Ishikawa (cell line): ENCODE data around the gene CTNNA3.

Source experiments
- CEBPB ChIP-seq: IDR thresholded peaks from 2 replicates; pipeline ENCODE4 v1.6.1; 2012
- CREB1 ChIP-seq: IDR thresholded peaks from 2 replicates; pipeline ENCODE4 v1.6.1; 2012; ENCODE audit warnings: low read depth
- EGR1 ChIP-seq: IDR thresholded peaks from 2 replicates; pipeline ENCODE4 v1.6.1; 2012
- EP300 ChIP-seq: IDR thresholded peaks from 2 replicates; pipeline ENCODE4 v1.6.1; 2012; ENCODE audit warnings: borderline replicate concordance
- FOXM1 ChIP-seq: IDR thresholded peaks from 2 replicates; pipeline ENCODE4 v1.6.1; 2012; ENCODE audit warnings: low read depth, borderline replicate concordance
- MAX ChIP-seq: IDR thresholded peaks from 2 replicates; pipeline ENCODE4 v1.6.1; 2012
- NFIC ChIP-seq: IDR thresholded peaks from 2 replicates; pipeline ENCODE4 v1.6.1; 2012
- RAD21 ChIP-seq: IDR thresholded peaks from 2 replicates; pipeline ENCODE4 v1.6.1; 2012; ENCODE audit warnings: low read depth
- REST ChIP-seq: IDR thresholded peaks from 2 replicates; pipeline ENCODE4 v1.6.1; 2012; ENCODE audit warnings: low read depth, mild to moderate bottlenecking
- TAF1 ChIP-seq: IDR thresholded peaks from 2 replicates; pipeline ENCODE4 v1.6.1; 2012; ENCODE audit warnings: low read depth, mild to moderate bottlenecking
- TCF12 ChIP-seq: IDR thresholded peaks from 2 replicates; pipeline ENCODE4 v1.6.1; 2012; ENCODE audit warnings: low read depth
- TEAD4 ChIP-seq: IDR thresholded peaks from 2 replicates; pipeline ENCODE4 v1.6.1; 2012
- YY1 ChIP-seq: IDR thresholded peaks from 2 replicates; pipeline ENCODE4 v1.6.1; 2012; ENCODE audit warnings: low read depth
- ZBTB7A ChIP-seq: IDR thresholded peaks from 2 replicates; pipeline ENCODE4 v1.6.1; 2012; ENCODE audit warnings: low read depth
- TF ChIP-seq, protein P1 (sequence below): IDR thresholded peaks from 2 replicates; pipeline ENCODE4 v1.6.1; 2012

CTNNA3 gene

GRCh38 chr10:66329147-66329546 lies 1366.8 kb downstream of the CTNNA3 start:
- TF ChIP-seq CREB1 (no peak), FOXM1 (no peak), TCF12 (no peak), RAD21 (no peak), TEAD4 (no peak), MAX (no peak), YY1 (no peak)
- TF ChIP-seq, protein P1, sequence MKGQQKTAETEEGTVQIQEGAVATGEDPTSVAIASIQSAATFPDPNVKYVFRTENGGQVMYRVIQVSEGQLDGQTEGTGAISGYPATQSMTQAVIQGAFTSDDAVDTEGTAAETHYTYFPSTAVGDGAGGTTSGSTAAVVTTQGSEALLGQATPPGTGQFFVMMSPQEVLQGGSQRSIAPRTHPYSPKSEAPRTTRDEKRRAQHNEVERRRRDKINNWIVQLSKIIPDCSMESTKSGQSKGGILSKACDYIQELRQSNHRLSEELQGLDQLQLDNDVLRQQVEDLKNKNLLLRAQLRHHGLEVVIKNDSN = no peak

DNA sequence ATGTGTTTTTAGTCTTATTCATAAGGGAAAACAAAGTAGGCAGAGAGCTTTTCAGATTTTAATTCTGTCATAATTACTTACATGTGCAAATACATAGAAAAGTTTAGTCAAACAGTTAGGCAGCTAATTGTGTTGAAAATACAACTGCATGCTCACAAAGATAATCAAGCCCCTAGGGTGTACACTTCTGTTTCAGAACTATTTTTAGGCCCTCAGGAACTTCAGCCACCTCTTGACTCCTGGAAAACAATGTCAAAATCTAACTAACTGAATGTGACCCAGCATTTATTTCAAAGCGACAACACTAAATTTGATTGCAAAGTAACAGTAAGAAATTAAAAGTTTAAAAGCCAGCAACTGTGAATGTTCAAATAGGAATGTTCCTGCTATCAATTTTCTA lies 1369.1 kb downstream of the CTNNA3 start:
- TF ChIP-seq TCF12 = no peak
- TF ChIP-seq NFIC = no peak
- TF ChIP-seq REST = no peak
- TF ChIP-seq CREB1 = no peak
- no peak for TF ChIP-seq RAD21
- no peak for TF ChIP-seq EP300
- TF ChIP-seq ZBTB7A = no peak

DNA sequence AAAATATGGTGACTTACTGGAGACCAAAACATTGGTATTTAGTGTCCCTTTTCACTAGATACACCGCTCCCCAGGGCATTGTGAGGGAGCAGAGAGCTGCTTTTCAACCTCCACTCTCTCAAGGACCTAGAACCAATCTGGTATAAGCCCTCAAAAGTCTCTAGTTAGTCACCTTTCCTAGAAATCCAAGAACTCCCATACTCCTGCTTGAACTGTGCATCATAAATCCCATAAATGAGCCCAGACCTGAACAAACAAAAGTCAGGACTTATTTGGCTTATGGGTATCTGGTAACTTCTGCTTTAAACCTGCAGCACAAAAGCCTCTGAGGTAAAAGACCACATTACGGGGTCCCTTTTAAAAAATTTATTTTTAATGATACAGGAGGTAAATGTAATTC lies 1373.2 kb downstream of the CTNNA3 start:
- TF ChIP-seq REST = no peak
- no peak for TF ChIP-seq EP300
- TF ChIP-seq CEBPB = no peak
- TF ChIP-seq MAX = no peak
- TF ChIP-seq RAD21 = no peak
- no peak for TF ChIP-seq NFIC
- TF ChIP-seq ZBTB7A = no peak
- TF ChIP-seq TAF1 = no peak
- TF ChIP-seq TCF12 = no peak
- TF ChIP-seq CREB1 = no peak
- TF ChIP-seq, protein P1 = no peak
- TF ChIP-seq TEAD4 = no peak
- no peak for TF ChIP-seq FOXM1
- TF ChIP-seq YY1 = no peak
- TF ChIP-seq EGR1 = no peak

DNA sequence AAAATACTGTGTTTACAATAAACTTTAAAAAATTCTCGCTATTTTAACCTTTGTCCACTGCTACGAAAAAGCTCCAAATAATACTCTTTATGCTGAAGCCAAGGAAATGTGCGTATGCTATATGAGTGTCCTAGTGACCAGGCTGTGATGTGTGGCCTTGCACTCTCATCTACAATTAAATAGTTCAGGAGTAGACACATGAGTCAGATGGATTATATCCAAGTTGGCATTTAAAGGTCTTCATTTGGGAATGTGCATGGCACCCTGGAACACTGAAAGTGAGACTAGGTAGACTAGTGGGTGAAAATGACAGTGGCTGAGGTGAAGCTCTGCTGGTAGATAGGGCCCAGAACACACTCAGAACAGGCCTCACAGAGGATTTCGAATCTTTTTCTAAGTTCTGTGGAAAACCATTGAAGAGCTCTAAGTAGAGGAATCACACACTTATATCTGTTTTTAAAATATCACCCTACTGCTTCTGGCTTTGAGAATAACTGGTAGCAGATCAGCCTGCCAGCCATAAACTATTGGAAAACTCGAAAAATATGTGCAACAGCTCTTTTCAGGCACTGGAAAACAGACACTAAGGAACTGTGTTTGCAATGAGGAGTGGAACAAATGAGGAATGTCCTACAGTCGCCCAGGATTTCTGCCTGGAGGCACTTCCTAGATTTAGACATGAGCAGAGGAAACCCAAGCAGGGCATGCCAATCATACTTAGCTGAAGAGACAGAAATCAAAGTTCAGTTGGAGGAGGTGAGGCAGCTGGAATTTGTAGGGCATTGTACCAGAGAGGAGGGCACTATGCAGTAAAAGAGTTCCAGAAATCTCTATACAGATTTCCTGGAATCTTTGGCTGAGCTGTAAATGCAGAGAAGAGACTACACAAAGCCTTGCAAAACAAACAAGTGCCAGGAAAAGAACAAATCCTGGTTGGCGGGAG lies 1374.0 kb downstream of the CTNNA3 start:
- no peak for TF ChIP-seq TEAD4
- TF ChIP-seq EGR1 = no peak
- no peak for TF ChIP-seq TCF12
- TF ChIP-seq CEBPB = no peak
- TF ChIP-seq RAD21 = no peak
- no peak for TF ChIP-seq REST
- TF ChIP-seq YY1 = no peak
- no peak for TF ChIP-seq TAF1
- no peak for TF ChIP-seq ZBTB7A
- TF ChIP-seq, protein P1 = no peak
- TF ChIP-seq EP300 = no peak
